Activated CD8-positive, alpha-beta memory T cell treated with anti-CD3 and anti-CD28 coated beads, Interleukin-2, amount 50 U/mL, for 1 hour (primary cell): ENCODE results near the gene TBC1D8.

Source experiments
- DNase-seq: peaks from one replicate; pipeline ENCODE4 v3.0.0-alpha.2; 2020; ENCODE audit errors: extremely low read depth

TBC1D8 gene

DNA sequence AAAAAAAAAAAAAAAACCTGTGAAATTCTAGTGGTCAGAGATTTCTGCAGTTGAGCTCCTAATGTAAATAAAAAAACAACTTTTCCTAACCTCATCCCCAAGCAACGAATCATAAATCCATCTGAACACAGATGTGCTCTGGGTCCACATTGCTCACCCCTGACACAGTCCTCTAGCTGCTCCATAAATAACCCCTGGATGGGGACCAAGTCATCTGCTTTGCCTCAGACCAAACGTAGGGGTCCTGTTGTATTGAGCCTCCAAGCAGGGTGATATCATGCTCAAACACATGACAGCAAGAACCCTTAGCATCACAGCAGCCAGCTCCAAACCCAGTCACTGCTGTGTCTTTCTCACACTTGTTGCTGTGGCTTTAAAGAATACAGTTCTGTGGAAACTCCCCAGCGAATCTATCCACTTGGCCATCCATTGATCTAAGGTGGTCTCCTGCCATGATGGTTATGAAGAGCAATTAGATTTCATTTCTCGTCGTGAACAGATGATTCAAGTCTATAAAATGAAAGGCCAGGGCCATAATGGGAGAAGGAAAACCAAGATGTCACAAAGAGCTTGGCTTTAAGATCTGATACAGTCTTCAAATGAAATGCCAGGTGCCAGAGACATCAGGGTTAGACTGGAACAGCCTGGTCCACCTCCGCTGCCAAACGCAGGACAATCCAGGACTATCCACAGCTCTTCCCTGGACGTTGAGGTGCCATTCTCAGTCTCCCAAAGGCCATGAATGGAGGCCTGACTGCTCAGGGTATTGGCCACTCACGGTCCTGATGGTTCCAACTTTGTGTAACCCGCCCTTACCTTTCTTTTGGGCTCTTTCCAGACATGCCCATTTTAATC lies 39.0 kb downstream of the TBC1D8 start:
- DNase-seq = no peak

DNA sequence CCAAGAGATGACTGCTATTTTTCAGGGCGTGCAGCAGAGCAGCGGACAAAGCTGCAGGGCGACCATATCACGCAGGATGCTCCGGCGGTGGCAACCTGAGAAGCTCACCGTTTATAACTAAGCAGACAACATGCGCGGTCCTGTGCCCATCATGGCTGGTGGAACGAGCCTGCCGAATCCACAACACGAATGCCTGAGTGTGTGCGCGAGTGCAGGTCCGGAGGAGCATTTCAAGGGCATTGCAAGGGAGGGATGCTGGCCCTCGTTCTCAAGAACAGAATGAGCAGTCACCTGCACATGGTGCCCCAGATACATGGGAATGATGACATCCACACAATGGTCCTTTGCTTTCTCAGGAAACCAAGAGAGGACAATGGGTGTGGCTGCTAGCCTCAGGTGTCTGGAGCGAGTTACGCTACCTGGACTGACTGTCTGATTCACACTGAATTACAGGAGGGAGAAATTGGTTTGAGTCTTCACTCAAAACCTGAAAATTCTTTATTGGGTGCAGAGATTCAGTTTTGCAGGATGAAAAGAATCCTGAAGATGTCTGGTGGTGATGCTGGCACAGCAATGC lies 39.8 kb downstream of the TBC1D8 start:
- DNase-seq = no peak

DNA sequence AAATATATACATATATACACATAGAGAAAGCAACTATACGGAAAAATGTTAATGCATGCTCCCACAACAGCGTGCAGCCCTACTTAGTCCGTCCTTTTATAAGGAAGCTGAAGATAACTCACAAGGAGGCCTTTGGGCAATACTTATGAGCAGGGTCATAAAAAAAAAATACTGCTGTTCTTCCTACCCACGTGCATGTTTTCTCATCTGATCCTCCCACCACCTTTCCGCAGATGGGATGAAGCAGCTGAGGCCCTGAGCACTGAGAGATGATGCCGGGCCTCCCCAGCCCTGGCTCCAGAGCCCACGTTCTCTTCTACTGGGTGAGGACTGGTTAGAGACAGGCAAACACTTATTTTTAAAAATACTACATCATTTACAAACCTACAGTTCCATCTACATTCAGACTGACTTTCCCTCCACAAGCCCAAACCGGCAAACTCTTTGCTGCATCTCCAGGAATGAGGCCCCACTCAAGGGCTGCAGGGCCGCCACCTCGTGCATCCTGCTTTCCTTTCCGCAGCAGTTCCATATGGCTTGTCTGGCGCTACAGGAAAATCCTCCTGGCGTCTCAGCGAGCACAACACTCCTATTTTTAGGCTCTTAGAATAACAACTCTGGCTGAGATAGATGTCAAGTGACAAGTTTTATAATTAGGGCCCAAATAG lies 41.6 kb downstream of the TBC1D8 start:
- DNase-seq = no peak

DNA sequence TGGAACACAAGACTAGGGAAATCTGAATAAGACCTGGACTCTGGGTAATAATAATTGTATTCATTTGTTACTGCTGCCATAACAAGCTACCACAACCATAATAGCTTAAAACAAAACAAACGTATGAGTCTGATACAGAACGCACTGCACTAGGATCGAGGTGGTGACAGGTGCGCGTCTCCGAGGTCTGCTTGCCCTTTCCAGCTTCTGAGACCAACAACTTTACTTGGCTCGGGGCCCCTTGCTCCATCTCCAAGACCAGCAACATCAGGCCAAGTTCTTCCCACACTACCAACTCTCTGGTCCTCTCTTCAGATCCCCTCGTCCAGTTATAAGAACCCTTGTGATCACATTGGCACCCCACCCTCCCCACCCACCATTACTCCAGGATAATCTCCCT lies 42.8 kb downstream of the TBC1D8 start:
- DNase-seq = no peak

DNA sequence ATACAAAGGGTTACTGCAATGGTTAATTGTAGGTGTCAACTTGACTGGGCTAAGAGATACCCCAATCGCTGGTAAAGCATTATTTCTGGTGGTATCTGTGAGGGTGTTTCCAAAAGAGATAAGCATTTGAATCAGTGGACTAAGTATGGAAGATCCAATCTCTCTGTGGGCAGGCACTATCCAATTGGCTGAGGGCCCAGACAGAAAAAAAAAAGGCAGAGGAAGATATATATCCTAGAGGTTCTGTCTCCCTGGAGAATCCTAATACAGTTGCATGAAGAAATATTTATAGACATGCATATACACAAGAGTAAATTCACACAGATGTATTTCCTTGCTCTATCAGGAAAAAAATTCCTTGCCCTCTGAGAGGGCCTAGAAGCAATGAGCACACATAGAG lies 43.9 kb downstream of the TBC1D8 start:
- DNase-seq = no peak

DNA sequence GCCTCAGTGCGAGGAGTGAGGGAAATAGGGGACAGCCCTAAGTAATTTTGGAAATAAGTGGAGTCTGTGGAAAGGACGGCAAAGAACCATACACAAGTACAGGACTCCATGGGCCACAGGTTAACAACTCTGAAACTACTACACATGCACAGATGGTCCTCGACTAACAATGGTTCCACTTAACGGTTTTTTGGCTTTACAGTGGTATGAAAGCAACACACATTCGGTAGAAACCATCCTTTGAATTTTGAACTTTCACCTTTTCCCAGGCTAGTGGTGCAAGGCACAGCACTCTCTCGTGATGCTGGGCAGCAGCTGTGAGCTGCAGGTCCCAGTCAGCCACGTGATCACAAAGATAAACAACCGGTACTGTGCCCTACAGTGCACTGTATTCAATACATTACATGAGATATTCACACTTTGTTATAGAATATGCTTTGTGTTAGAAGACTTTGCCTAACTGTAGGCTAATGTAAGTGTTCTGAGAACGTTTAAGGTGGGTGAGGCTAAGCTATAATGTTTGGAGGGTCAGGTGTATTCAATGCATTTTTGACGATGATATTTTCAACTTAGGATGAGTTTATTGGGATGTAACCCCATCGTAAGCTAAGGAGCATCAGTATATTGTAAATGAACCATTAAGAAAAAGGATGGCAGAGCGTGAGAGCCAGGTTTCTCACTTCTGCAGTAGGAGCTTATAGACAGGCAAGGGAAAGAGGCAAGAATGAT lies 44.6 kb downstream of the TBC1D8 start:
- no peak for DNase-seq

DNA sequence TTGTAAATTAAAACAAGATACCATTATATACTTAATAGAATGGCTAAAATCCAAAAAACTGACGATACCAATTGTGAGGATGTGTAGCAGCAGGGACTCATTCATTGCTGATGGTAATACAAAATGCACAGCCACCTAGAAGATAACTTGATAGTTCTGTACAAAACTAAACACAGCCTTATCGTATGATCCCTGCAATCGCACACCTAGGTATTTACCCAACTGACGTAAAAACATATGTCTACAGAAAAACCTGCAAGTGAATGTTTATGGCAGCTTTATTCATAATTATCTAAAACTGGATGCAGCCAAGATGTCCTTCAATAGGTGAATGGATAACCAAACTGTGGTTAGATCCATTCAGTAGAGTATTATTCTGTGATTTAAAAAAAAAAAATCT lies 45.5 kb downstream of the TBC1D8 start:
- no peak for DNase-seq

DNA sequence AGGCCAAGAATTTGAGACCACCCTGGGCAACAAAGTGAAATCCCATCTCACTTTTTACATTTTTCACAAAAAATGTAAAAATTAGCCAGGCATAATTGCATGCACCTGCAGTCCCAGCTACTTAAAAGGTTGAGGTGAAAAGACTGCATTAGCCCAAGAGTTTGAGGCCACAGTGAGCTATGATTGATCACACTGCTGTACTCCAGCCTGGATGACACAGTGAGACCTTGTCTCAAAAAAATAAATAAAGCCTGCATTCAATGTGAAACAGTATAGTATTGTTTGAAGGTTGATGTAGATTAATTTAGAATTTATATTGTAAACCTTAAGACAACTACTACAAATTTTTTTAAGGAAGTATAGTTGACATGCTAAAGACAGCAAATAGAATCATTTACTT lies 53.5 kb downstream of the TBC1D8 start:
- no peak for DNase-seq

DNA sequence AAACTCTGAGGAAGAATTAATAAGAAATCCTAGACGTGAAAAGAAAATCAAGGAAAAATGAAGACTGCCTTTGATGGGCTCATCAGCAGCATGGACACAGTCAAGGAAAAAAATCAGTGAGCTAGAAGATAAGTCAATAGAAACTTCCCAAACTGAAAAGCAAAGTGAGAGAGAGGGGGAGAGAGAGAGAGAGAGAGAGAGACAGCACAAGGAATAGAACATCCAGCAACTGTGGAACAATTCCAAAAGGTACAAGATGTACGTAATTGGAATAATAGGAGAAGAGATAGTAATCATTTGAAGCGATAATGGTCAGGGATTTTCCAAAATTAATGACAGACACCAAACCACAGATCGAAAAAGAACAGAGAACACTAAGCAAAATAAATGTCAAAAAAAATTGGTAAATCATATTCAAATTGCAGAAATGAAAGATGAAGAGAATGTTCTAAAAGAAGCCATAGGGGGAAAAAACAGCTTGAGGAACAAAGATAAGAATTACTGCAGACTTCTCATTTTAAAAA lies 54.5 kb downstream of the TBC1D8 start:
- no peak for DNase-seq

DNA sequence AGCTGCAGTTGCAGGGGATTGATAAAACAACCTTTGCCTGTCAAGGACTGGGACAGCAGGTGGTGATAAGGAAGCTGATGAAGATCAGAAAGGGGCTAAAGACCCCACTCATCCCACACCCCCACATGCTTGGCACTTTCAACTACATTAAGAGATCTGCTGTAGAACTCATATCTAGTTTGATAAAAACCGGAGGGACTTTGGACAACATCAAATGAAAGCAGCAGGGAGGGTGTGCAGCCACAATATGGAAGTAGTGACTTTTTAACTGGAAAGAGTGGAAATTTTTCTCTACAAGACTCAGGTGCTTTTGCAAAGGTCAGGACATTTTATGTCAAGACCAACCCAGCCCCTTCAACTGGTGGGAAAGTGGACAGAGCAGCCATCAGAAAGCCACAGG lies 56.8 kb downstream of the TBC1D8 start:
- no peak for DNase-seq

DNA sequence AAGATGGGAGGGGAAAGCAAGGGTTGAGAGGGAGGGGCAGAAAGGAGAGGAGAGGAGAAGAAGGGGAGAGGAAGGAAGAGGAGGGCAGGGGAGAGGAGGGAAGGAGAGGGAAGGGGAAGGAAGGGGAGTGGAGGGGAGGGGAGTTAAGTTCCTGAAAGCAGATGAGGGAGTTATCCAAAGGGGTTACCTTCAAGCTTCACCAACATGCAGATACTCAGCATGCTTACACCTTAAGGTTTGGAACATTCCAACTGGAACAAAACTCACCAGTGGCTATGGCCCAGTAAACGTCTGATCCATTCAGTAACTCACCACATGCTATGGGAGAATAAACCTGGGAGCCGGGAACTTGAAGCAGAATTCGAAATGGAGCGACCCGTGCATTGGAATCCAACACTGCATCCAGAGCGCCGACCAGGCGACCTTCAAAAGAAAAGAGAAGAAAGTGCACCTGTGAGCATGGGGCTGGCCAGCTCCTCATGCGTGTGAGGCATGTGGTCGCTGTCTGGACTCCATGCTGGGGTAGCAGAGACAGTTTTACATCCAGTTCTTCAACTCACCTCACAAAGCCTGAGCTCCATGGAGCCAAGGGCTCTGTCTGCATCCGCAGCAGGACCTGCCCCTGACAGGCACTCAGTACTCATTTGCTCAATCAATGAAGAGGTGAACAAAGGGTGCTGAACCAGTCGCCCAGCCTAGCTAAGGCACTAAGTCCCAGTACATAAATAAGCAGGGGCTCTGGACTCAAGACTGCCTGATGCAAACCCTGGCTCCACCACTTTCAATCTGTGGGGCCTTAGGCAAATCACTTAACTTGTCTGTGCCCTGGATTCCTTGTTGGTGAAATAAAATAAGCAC lies 61.0 kb downstream of the TBC1D8 start:
- no peak for DNase-seq

DNA sequence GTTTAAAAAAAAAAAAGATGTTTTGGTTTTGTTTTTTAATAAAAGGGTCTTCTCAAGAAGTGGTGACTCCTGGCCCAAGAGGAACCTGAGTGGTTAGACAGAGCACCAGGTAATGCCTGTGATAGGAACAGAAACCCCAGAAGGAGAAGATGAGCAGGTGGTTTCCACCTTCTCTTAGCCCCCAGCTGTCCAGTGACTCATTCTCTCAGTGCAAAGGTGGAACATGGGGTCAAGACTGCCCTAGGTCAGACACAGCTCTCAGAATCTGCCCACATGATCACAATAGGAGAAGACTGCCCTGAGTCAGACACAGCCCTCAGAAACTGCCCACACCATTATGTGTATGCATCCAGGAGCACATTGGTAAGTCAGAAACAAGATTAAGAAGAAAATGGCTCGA lies 61.8 kb downstream of the TBC1D8 start:
- no peak for DNase-seq

DNA sequence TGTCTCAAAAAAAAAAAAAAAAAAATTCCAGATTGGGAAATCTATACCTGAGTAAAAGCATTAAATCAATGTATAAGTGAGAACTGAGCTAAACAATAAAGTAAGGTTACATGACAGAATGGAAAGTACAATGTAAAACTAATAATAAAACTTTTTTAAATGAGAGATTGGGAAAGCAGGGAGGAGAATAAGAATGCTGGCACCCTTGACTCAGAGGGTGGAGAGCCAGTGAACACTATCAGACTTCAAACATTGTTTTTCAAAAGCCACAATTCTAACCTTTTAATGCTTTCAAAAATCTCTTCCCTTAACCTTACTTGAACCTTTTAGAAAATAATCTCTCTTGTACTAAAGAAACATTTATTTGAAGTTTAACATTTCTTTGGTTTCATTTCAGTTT lies 63.5 kb downstream of the TBC1D8 start:
- no peak for DNase-seq

DNA sequence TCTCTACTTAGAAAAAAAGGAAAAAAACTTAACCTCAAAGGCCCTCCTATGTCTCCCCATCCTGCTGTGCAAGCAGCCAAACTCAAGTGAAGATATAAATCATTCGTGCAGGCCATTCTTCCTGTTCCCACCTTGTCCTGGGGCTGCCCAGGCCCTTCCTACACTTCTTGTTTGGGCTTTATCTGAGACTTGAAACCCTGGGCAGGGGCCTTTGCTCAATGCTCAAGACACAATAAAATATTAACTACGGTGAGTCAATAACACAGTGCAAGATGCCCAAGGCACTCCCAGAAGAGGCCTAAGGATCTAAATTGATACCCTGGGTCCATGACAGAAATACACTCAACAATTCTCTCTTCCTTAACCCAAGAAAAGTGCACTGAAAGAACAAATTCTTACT lies 67.6 kb downstream of the TBC1D8 start:
- no peak for DNase-seq

DNA sequence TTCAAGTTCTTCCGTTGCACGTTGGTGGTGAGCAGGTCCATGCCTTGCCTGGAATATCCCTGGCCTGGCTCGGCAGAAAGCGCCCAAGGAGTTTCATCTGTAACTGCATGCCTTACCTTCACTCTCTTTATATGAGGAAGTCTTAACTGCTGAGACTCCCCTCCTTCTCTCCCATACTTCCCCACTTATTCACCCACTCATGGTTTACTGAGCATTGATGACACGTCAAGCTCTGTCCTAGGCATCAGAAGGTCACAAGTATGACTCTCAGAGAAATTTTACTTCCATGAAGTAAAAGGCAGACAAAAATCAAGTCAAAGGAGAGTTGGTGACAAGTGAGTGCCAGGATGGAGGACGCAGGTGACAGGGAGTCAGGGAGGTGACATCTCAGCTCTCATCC lies 68.2 kb downstream of the TBC1D8 start:
- DNase-seq = no peak

DNA sequence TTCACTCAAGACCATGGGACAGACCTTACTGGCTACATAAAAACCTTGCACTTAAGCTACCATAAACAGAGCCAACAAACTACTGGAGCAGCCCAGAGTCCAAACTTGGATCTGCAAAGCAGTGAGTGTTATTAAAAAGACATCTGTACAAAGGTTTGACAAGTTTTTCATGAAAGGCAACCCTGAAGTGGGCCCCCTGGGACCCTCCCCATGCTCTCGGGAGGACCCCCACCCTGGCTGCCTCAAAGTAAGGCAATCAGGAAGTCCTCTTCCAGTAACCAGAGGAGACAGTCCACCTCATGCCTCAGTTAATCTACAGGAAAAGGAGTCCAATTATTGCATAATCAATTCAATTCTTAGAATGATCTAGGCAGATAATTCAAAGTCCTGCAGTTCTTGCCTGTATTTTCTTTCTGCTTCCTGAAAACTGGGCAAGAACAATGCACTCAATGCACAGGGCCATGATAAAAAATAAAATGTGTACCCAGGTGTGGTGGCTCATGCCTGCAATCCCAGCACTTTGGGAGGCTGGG lies 69.7 kb downstream of the TBC1D8 start:
- no peak for DNase-seq

DNA sequence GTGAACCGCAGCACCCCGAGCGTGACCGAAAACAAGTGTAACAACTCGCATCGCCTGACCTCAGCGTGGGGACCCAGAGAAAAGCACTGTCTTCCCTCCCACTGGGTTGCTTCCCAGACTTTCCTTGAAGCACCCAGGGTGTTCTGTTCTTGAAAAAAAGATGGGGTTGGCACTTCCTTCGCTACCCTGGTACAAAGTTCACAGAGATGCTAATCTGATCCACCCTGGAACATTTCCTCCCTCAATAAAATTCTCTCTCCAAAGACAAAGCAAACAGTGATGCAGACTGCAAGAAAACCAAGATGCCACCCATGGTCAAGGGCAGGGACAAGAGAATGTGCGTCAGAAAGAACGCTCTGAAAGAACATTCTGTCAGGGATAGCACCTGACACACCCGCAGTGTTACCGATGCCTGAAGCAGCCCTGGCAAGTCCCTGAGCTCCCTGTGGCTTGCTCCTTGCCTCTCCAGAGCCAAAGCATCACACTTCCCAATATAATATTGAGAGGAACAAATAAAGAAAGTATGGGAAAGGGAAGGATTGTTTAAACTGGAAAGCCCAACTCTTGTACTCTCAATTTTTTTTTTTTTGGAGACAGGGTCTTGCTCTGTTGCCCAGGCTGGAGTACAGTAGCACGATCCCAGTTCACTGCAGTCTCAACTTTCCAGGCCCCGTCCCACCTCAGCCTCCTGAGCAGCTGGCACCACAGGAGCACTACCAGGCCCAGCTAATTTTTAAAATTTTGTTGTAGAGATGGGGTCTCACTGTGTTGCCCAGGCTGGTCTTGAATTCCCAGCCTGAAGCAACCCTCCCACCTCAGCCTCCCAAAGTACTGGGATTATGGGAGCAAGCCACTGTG lies 70.7 kb downstream of the TBC1D8 start:
- no peak for DNase-seq

DNA sequence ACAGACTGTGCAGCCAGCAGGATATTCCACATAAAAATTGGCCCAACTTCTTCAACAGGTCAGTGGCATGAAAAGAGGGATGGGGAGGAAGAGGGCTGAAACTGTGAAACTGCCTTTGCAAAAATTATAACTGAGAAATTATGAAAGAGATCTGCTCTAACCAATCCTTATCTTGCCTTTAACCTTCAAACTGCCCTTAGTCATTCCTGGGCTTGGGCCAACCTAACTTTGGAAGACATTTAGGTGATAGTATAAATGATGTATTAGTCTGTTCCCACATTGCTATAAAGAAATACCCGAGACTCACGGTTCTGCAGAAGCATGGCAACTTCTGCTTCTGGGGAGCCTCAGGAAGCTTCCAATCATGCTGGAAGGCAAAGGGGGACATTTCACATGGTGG lies 74.6 kb downstream of the TBC1D8 start:
- DNase-seq = no peak

DNA sequence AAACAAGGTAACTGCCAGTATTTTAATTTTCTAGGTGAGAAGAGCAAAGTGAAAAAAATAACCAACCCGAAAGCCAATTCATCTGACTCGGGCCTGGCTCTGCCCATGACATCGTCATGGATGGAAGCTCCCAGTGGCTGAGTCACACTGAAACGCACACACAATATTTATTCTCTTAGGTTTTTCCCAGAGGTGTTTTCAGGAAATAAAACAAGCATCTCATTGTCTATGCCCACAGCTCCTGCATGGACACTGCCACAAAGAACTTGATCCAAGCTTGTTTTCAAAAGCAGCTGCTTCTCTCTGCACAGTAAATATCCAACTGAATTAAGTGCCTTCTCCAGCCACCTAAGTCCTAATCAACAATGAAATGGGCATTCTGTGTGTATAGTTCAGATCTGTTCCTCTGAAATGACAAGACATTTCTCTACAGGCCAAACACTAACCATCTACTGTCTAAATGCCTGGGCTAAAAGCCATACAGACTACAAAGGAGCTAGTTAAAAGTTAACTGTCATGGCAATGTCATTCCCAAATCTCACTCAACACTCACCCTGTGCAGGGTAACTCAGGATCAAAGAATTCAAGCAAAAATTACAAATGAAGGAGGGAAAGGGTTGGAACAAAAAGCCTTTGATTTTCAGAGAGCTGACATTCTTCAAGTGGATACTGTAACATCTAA lies 86.2 kb downstream of the TBC1D8 start:
- no peak for DNase-seq

DNA sequence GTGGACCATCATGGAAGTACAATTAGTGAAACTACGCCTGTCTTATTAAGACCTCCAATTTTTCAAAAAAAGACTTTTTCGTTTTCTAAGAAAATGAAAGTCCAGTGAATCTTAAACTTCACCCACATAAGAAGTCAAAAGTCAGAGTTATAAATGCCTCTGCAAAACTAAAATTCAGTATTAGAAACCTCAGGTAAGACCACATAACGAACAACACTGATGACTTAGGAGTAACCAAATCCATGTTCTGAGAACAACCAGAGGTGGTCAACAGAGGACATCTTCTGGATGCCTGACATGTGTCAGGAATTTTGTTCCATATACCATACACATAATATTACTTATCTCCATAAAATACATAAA lies 86.7 kb downstream of the TBC1D8 start:
- no peak for DNase-seq
